Measurements from ENCODE around the gene EFCAB12. TPM values are rescaled to one million over a fixed set of nuclear protein-coding genes. Genes with fewer than 3 reads are reported as not detected.

EFCAB12 gene
- total and polyA plus RNA-seq, 2 of the 13 experiments (the other 11 are each of a cell fraction or from before 2014, with no cell fraction given), result 0.31 to 2.4 TPM

DNA sequence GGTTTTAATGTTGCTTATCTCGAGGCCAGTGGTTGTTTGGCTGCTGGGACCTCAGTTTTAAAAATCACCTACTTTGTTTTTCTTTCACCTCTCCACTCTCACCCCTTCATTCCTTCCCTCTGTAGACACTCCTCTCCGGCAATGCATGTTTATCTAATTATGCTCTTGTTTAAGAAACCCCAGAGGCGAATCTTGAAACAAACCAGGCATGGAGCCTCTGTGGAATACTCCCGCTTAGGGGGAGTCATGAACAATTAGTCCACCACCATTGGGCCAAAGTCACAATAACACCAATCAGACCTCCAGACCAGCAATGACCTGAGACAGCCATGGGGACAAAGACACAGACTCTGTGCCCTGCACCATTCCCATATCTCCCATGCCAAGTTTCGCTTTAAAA is 53.3 kb downstream of the EFCAB12 start (continued):
- TF ChIP-seq, protein P1, sequence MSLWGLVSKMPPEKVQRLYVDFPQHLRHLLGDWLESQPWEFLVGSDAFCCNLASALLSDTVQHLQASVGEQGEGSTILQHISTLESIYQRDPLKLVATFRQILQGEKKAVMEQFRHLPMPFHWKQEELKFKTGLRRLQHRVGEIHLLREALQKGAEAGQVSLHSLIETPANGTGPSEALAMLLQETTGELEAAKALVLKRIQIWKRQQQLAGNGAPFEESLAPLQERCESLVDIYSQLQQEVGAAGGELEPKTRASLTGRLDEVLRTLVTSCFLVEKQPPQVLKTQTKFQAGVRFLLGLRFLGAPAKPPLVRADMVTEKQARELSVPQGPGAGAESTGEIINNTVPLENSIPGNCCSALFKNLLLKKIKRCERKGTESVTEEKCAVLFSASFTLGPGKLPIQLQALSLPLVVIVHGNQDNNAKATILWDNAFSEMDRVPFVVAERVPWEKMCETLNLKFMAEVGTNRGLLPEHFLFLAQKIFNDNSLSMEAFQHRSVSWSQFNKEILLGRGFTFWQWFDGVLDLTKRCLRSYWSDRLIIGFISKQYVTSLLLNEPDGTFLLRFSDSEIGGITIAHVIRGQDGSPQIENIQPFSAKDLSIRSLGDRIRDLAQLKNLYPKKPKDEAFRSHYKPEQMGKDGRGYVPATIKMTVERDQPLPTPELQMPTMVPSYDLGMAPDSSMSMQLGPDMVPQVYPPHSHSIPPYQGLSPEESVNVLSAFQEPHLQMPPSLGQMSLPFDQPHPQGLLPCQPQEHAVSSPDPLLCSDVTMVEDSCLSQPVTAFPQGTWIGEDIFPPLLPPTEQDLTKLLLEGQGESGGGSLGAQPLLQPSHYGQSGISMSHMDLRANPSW (CRISPR knock-in tag; IDR thresholded peaks at IDR 0.05; ENCODE audit: borderline replicate concordance), result no peak
- TF ChIP-seq NCOR1 (IDR thresholded peaks at IDR 0.05; ENCODE audit: borderline replicate concordance, low read length) (no peak), ZNF605 (CRISPR knock-in tag; IDR thresholded peaks at IDR 0.05) (no peak), TBP (CRISPR knock-in tag; IDR thresholded peaks at IDR 0.05) (no peak), HES4 (CRISPR knock-in tag; IDR thresholded peaks at IDR 0.05; ENCODE audit: borderline replicate concordance) (no peak)
- TF ChIP-seq, protein P2, sequence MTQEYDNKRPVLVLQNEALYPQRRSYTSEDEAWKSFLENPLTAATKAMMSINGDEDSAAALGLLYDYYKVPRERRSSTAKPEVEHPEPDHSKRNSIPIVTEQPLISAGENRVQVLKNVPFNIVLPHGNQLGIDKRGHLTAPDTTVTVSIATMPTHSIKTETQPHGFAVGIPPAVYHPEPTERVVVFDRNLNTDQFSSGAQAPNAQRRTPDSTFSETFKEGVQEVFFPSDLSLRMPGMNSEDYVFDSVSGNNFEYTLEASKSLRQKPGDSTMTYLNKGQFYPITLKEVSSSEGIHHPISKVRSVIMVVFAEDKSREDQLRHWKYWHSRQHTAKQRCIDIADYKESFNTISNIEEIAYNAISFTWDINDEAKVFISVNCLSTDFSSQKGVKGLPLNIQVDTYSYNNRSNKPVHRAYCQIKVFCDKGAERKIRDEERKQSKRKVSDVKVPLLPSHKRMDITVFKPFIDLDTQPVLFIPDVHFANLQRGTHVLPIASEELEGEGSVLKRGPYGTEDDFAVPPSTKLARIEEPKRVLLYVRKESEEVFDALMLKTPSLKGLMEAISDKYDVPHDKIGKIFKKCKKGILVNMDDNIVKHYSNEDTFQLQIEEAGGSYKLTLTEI (CRISPR knock-in tag; conservative IDR thresholded peaks at IDR 0.05), result no peak

DNA sequence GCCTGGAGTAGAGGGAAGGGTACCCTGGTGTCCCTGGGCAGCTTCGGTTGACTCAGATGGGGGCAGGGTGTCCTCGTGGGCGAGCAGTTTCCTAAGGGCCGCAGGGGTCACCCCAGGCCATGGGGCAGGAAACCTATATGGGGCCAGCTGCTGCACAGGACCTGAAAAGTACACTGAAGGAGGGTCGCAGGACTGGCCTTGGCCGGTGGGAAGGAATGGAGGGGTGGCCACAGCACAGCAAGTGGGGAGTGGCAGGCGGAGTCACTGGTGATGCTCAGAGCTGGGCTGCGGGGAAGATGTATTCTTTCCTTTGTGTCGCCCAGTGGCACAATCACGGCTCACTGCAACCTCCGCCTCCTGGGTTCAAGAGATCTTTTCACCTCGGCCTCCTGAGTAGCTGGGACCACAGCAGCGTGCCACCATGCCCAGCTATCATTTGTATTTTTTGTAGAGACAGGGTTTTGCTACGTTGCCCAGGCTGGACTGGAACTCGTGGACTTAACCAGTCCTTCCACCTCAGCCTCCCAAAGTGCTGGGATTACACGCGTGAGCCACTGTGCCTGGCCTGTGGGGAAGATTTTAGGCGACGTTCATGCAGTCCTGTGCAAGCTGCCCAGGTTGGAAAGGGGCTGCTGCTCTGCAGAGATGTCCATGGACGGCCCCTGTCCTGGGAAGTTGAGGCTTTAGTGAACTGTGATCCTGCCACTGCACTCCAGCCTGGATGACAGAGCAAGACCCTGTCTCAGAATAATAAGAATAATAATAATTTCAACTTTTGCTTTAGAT is 57.2 kb downstream of the EFCAB12 start:
- H3K79me2 ChIP-seq (ENCODE audit: insufficient read depth, low read length), result no peaks in the 10 kb centered on the region
- no peak for FAIRE-seq
- ChIA-PET CTCF (ENCODE audit: low intra/inter-chr PET ratio, low total read pairs) (no interaction called here), POLR2A (interaction anchor here (1.9 kb wide), 1 partner anchor 55 kb away, joined by 5 read pairs; a partner anchor contains a TSS)
- no TSS peak for BruUV-seq (replicated peaks)
- DNase-seq (ENCODE audit: low spot score), result no peak
- H3K9me3 ChIP-seq (ENCODE audit: low read length), result no peaks in the 10 kb centered on the region
- H3K27me3 ChIP-seq (ENCODE audit: control insufficient read depth in 1 of 2, insufficient read depth in 2 of 2, low read length in 2 of 2), result peaks cover 0 to 9% of the 10 kb centered on the region in 2 experiments; a peak in 2 of 5 replicates
- peak; percentile 34 for ATAC-seq
- no peak overlapping the region for H3K27ac ChIP-seq (ENCODE audit: extremely low read length, insufficient read depth, low read length)
- H3K9ac ChIP-seq (ENCODE audit: insufficient read depth, low read depth, low read length), result no peak overlapping the region
- no peaks in the 10 kb centered on the region for H4K20me1 ChIP-seq (ENCODE audit: insufficient read depth, low read length)
- no peak overlapping the region for H2AFZ ChIP-seq (ENCODE audit: low read length)
- intact Hi-C loops (cut with micrococcal nuclease; ENCODE audit: unreplicated experiment), result no loop called here
- peaks cover 44% of the 10 kb centered on the region for H3K4me1 ChIP-seq (ENCODE audit: insufficient read depth, low read length)
- no peak overlapping the region for H3K4me2 ChIP-seq (ENCODE audit: low read depth, low read length)
- in situ Hi-C loops (cut with HindIII; ENCODE audit: extremely low pct_ligation_motif_present, low pct_unique_long_range_greater_than_20kb), result no loop called here
- WGBS (ENCODE audit: low lambda C conversion rate), result 36% methylated on average over 16 of the region's 20 CpGs
- no peak overlapping the region for H3K4me3 ChIP-seq (replicated peaks in 1 of 3; ENCODE audit: insufficient read depth in 1 of 3, low read depth in 2 of 3, low read length in 3 of 3)
- no peaks in the 10 kb centered on the region for H3K36me3 ChIP-seq (replicated peaks in 1 of 2; ENCODE audit: control insufficient read depth in 1 of 2, insufficient read depth in 2 of 2, low read length in 2 of 2)
- TF ChIP-seq ZNF24 (IDR thresholded peaks at IDR 0.05), result no peak
- TF ChIP-seq HIVEP1 (CRISPR knock-in tag; IDR thresholded peaks at IDR 0.05), result no peak
- TF ChIP-seq, protein P3, sequence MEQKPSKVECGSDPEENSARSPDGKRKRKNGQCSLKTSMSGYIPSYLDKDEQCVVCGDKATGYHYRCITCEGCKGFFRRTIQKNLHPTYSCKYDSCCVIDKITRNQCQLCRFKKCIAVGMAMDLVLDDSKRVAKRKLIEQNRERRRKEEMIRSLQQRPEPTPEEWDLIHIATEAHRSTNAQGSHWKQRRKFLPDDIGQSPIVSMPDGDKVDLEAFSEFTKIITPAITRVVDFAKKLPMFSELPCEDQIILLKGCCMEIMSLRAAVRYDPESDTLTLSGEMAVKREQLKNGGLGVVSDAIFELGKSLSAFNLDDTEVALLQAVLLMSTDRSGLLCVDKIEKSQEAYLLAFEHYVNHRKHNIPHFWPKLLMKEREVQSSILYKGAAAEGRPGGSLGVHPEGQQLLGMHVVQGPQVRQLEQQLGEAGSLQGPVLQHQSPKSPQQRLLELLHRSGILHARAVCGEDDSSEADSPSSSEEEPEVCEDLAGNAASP (CRISPR knock-in tag; IDR thresholded peaks at IDR 0.05; ENCODE audit: borderline replicate concordance), result peak; percentile 26; the same call in 1 of the 2 replicates
- 0 out of 2 replicates have a peak, but pooled peaks have one; percentile 36 for TF ChIP-seq RXRA (CRISPR knock-in tag; IDR thresholded peaks at IDR 0.05)
- TF ChIP-seq, protein P4, sequence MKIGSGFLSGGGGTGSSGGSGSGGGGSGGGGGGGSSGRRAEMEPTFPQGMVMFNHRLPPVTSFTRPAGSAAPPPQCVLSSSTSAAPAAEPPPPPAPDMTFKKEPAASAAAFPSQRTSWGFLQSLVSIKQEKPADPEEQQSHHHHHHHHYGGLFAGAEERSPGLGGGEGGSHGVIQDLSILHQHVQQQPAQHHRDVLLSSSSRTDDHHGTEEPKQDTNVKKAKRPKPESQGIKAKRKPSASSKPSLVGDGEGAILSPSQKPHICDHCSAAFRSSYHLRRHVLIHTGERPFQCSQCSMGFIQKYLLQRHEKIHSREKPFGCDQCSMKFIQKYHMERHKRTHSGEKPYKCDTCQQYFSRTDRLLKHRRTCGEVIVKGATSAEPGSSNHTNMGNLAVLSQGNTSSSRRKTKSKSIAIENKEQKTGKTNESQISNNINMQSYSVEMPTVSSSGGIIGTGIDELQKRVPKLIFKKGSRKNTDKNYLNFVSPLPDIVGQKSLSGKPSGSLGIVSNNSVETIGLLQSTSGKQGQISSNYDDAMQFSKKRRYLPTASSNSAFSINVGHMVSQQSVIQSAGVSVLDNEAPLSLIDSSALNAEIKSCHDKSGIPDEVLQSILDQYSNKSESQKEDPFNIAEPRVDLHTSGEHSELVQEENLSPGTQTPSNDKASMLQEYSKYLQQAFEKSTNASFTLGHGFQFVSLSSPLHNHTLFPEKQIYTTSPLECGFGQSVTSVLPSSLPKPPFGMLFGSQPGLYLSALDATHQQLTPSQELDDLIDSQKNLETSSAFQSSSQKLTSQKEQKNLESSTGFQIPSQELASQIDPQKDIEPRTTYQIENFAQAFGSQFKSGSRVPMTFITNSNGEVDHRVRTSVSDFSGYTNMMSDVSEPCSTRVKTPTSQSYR (CRISPR knock-in tag; IDR thresholded peaks at IDR 0.05; ENCODE audit: borderline replicate concordance), result peak; percentile 47; the same call in 1 of the 2 replicates

Data from HepG2 (cell line).